Left ventricle myocardium superior (tissue), 1 donor: ENCODE measurements around the gene CHAT. TPM values are rescaled to one million over a fixed set of nuclear protein-coding genes. Genes with fewer than 3 reads are reported as not detected.

ENCODE experiments used
- ATAC-seq: fragments of 200-7000 bp; cut with Tn5 transposase; one replicate; pipeline ENCODE4 v1.9.1; 2020; ENCODE audit warnings: mild to moderate bottlenecking, moderate library complexity
- DNase-seq: peaks from one replicate; pipeline ENCODE4 v3.0.0-alpha.2; 2020
- intact Hi-C: fragments of 100-400 bp; cut with micrococcal nuclease; formaldehyde crosslinking; loops from one replicate; pipeline ENCODE4 v1.11.0; 2022
- total RNA-seq: library from RNA; stranded (reverse); fragmentation: NEBNext Ultra II Directional; extraction: Animal tissue kit (Norgen Biotek cat#: 25700); gene quantifications from one replicate; pipeline ENCODE4 v1.2.1, GENCODE V29; 2021
- donor health status: DM: no; HTN: yes; CAD: no; lungs with severe emphysema.

Gene CHAT
- total RNA-seq, 1 donor from 2014 or later: not detected

- intact Hi-C loops: no loop called here
- no peak for DNase-seq
- no peak for ATAC-seq
Observed at GRCh38 chr10:49647554-49647953, 33.7 kb downstream of the CHAT start.

GRCh38 chr10:49647985-49648795 is 34.4 kb downstream of the CHAT start:
- intact Hi-C loops: no loop called here
- no peak for DNase-seq
- ATAC-seq: no peak

- intact Hi-C loops: no loop called here
- DNase-seq (no peak), ATAC-seq (no peak)
Observed at GRCh38 chr10:49649294-49649693, 35.5 kb downstream of the CHAT start.

GRCh38 chr10:49649936-49650723 is 36.3 kb downstream of the CHAT start:
- no peak for DNase-seq
- ATAC-seq: no peak
- intact Hi-C loops: no loop called here

- ATAC-seq: no peak
Observed at GRCh38 chr10:49650724-49651034, 36.8 kb downstream of the CHAT start.

GRCh38 chr10:49651039-49651835 is 37.4 kb downstream of the CHAT start:
- DNase-seq (no peak), ATAC-seq (no peak)
- intact Hi-C loops: no loop called here

More at GRCh38 chr10:49650724-49651034, 36.8 kb downstream of the CHAT start:
- intact Hi-C loops: no loop called here
- DNase-seq: no peak

- DNase-seq (no peak), ATAC-seq (no peak)
- intact Hi-C loops: no loop called here
Observed at GRCh38 chr10:49651917-49652316, 38.1 kb downstream of the CHAT start.

GRCh38 chr10:49652421-49653272 is 38.8 kb downstream of the CHAT start:
- ATAC-seq (no peak), DNase-seq (no peak)
- intact Hi-C loops: no loop called here

- intact Hi-C loops: no loop called here
- DNase-seq: no peak
- ATAC-seq: no peak
Observed at GRCh38 chr10:49653273-49653929, 39.6 kb downstream of the CHAT start.

- DNase-seq (no peak), ATAC-seq (no peak)
- intact Hi-C loops: no loop called here
Observed at GRCh38 chr10:49654036-49654693, 40.3 kb downstream of the CHAT start.

GRCh38 chr10:49655099-49655498 is 41.3 kb downstream of the CHAT start:
- no peak for ATAC-seq
- no peak for DNase-seq
- intact Hi-C loops: no loop called here

GRCh38 chr10:49656845-49657493 is 43.1 kb downstream of the CHAT start:
- intact Hi-C loops: no loop called here
- no peak for DNase-seq
- ATAC-seq: no peak

GRCh38 chr10:49657606-49658005 is 43.8 kb downstream of the CHAT start:
- intact Hi-C loops: no loop called here
- no peak for DNase-seq
- no peak for ATAC-seq

- ATAC-seq (no peak), DNase-seq (no peak)
- intact Hi-C loops: no loop called here
Observed at GRCh38 chr10:49661140-49661856, 47.5 kb downstream of the CHAT start.

GRCh38 chr10:49662169-49662830 is 48.5 kb downstream of the CHAT start:
- no peak for ATAC-seq
- no peak for DNase-seq
- intact Hi-C loops: no loop called here

- DNase-seq (no peak), ATAC-seq (no peak)
- intact Hi-C loops: no loop called here
Observed at GRCh38 chr10:49663596-49663995, 49.8 kb downstream of the CHAT start.
